Stimulated activated CD8-positive, alpha-beta memory T cell treated with anti-CD3 and anti-CD28 coated beads, Interleukin-2, amount 100 ng/mL, for 48 hours (primary cell): Measurements from ENCODE around the gene PDE4A.
A peak's percentile ranks its signal among the peaks of the same experiment; 100 is the strongest.

Experiments used
- DNase-seq, 2 donors: peaks; one replicate each; pipeline ENCODE4 v3.0.0-alpha.2; 2020; ENCODE audit warnings: low read depth in 2 of 2

Gene PDE4A

GRCh38 chr19:10510301-10510802 lies 90.0 kb downstream of the PDE4A start:
- DNase-seq: peak in 1 of 2 donors; percentile 55

GRCh38 chr19:10513223-10513622 lies 92.9 kb downstream of the PDE4A start:
- DNase-seq: no peak

- DNase-seq: peak in 1 of 2 donors; percentile 38
Measured at GRCh38 chr19:10514211-10515145, 94.1 kb downstream of the PDE4A start.

GRCh38 chr19:10516064-10516385 lies 95.7 kb downstream of the PDE4A start:
- no peak for DNase-seq

GRCh38 chr19:10516671-10517286 lies 96.4 kb downstream of the PDE4A start:
- no peak for DNase-seq

GRCh38 chr19:10517361-10517759 lies 97.0 kb downstream of the PDE4A start, which contains the start of gene S1PR5:
Gene S1PR5, minus strand, starts transcription at chr19:10517447. Its CDS starts 2,436 bp downstream, at chr19:10515011.
- no peak for DNase-seq

GRCh38 chr19:10517760-10518443 lies 97.6 kb downstream of the PDE4A start:
- no peak for DNase-seq

GRCh38 chr19:10518444-10519361 lies 98.4 kb downstream of the PDE4A start:
- DNase-seq: no peak
